HG03039 (cell line): Measurements from ENCODE around the gene BBX.
"Not testable (repeated sequence)": the region's sequence is repeated elsewhere in the genome, so short reads cannot be mapped to it uniquely, and the experiment has no call there.

Experiments used
- ATAC-seq: cut with Tn5 transposase; IDR thresholded peaks from one replicate; pipeline ENCODE4 v1.9.1; 2021; ENCODE audit warnings: mild to moderate bottlenecking, moderate library complexity; ENCODE audit not compliant: unreplicated experiment

The BBX gene

DNA sequence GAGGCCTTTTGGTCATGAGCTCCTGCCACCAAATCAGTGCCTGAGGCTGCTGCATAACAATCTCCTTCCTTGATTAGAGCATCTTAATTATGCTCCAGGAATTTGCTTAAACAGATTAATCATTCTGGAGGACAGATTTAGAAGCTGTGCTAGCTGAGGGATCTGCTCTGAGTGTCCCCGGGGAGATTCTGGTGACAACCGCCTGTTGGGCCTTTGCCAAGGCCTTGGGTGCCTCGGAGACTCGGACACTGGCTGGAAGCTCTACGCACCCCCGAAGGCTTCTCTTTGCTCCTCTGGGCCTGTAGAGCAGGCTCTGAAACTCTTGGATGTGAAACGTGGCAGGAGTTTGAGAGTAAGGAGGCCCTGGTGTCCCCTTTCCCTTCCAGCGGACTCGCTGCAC lies 304.0 kb downstream of the BBX start:
- ATAC-seq = no peak

DNA sequence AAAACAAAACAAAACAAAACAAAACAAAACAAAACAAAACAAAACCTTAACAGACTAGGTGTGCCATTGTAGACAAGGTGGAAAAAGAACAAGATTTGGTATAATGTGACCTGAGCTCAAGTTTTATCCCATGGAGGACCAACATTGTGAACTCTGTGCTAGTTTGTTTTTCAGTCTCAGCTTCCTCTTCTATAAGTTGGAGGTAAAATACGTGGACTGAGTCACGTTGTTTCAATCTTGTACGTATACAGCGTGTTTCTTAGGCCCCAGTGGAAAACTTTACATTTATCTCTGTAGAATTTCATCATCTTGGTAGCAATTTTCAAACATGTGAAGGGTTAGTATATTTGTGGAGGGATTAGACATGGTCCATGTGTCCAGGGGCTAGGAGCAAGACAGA lies 306.4 kb downstream of the BBX start:
- no peak for ATAC-seq

DNA sequence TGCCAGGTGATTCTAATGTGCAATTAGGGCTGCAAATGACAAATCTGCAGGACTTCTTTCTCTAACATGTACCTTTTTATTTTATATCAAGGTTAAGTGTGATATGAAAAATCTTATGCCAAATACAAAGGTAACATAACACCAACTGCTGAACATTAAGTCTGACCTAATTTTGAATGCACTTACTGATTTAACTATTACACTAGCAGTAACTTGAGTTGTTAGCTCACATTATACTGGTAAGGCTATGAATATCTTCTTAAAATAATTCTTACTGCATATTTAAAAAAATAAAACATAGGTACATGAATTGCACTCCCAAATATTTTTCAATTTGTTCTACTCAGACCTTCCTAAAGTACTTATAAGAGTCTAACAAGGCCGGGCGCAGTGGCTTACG lies 308.8 kb downstream of the BBX start:
- ATAC-seq = no peak

DNA sequence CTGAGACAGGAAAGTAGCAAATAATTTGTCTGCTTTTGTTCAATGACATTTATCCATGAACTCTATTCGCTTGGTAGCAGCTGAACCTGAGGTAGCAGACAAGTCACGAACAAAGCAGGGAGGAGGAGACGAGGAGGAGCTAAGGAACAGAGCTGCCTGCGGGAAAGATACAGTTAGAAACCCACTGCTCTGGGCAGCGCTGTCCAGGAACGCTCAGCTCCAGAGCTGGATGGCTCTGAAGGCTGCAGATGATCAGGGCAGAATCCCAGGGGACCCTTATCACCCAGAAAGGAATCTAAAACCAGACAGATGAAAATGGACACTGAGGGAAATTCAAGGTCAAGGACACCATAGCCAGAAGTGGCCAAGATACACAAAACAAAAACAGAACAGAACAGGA lies 310.3 kb downstream of the BBX start:
- no peak for ATAC-seq

DNA sequence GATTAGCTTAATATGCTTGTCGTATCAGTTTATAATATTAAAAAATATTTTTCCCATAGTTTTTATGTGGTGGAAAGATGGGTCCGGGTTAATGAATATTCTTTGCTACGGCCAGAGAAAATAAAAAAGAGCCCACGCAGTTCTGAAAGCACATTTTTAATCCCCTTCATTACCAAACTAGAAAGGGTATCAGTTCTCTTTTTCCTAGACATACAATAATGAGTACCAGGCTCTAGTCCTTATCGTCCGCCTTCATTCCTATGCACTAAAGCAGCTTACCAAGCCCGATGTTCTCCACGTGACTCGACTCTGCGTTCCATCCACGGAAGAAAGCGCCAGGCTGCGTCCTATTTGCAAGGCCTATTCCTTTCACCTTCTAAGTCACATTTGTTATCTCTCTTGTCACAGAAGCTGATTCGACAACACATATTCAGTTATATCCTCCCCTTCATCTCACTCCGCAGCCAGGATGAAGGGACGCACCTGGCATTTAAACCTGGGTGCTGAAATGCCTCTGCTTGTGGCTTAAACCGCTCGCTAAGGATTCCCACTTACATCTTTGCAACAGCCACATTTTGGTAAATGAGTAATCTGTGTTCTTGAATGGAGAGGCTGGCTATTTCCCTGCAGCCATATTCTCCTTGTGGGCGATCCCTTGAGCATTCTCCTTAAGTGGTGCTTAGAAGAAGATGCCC lies 311.1 kb downstream of the BBX start:
- ATAC-seq = no peak

DNA sequence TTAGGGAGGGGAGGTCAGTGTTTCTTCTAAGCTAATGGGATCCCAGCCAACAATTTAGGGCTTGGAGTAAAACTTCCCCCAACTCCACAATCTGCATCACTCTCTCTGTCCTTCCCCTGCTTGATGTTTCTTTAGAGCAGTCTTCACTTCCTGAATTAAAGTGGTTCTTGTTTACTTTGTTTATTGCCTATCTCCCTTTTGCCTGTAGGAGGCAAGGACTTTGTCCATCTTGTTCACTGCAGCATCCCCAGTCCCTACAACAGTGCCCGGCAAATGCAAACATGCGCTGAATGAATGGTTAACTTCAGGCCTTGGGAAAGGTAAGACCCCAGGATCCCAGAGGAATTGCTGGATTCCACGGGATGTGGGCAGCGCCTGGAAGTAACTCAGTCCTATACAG lies 312.2 kb downstream of the BBX start:
- ATAC-seq = not testable (repeated sequence)

DNA sequence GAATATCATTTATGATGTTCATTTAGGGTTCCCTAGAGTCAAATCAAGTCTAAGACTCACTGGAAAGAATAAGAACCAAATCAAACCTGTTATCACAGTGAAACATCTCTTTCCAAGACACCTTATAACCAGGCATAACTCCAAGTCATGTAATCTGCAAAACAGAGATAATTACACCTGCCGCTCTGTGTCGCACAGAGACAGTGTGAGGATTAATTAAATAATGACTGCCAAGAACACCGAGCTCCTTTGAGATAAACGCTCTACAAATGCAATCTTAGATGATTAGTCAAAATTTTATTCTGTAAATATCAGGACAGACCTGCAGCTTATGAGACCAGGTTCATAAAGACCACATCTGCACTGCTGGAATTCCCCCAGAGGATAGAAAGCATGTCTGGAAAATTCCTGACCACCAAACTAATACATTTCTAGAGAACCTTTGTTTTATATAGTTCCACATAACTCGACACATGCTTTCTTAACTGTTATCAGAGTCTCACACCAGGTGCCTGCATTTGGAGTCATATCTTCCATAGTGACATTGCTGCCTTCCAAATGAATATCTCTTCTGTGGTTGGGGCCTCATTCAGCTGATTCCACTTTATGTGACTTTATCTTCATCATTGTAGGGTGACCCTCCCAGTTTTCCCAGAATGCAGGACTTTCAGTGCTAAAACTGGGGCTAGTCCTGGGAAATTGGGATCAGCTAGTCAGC lies 315.3 kb downstream of the BBX start:
- no peak for ATAC-seq

DNA sequence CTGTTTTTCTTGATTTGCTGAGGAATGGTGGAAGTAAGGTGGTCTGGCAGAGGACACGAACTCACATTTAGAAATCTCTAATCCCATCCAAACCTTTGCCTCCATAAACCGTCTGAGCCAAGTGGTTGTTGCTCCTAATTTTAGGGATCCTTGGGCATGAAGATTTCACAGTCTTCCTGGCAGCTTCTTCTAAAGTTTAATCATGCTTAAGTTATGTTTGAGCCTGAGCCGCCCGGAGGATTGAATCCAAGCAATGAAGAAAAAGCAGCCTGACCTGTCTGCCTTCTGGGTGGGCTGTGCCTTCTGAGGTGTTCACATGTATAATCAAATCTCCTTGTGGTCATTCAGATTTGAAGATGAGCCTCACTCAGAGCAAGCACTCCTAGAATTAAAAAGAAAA lies 319.1 kb downstream of the BBX start:
- no peak for ATAC-seq

DNA sequence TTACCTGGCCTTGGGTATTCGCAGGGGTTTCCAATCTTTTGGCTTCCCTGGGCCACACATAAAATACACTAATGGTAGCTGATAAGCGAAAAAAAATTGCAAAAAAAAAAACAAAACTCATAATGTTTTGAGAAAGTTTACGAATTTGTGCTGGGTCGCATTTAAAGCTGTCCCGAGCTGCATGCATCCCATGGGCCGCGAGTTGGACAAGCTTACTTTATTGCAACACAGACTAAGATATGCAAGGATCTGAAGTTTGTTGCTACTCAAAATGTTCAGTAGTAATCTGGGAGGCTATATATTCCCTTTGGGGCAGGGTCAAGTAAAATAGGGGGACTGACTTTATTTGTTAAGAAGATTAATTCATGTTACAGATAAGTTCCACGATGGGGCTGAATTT lies 320.2 kb downstream of the BBX start:
- no peak for ATAC-seq

DNA sequence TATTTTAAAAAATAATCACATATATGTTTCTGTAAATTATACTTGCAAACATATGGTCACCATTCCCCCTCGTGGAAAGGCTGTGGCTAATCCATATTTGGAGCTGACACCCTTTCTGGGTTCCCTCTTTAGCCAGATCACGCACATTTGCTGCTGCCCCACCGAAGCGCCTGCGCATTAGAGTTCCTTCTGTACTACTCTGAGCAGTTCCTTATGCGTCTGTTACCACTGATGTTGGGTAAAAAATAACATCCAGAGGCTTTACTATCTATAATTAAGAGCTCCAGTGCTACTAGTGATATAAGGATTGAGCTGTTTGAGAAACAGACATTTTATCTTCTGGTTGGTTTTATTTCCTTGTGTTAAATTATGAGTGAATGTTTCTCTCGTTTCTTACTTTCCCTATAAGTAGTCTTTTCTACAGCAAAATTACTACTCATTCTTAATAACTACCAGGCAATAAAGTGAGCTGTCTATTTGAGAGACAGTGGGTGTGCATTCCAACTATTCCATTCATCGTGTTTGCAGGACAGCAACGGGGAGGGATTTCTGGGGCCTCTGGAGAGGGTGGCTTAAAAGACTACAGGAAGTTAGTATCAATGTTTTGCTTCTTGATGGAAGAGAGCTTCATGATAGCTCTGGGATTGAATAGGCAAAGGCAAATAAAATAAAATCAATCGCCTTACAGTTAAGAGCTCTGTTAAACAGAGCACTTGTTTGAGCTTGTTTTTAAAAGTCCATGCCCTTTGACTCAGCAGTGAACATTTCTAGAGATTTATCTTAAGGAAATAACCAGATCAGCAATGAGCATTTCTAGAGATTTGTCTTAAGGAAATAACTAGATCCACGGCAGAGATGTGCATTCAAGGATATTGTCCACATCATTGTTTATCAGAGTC lies 322.9 kb downstream of the BBX start:
- ATAC-seq = no peak

DNA sequence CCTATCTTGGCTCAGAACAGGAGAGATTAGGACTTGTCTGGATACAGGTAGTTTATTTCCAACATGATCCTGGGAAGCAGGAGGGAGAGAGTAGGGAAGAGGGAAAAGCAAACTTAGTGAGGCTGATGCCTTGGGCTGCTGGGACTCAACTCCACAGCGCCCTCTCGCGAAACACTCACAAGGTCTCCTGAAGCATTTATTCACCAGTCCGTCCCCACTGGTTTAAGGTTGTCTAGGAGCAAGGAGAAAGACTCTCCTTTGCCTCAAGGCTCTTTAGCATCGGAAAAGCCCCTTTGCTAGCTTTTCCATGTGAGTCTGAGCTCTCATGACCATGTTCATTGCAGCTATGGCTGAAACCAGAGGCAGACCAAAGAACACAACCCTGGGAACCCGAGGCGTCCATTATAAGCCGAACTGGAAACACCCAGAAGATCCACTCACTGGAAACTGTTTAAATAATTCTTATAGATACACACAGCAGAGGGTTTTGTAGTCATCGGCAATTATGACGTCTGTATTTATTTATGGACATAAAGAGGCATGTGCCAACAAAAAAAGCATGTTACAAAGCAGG lies 323.6 kb downstream of the BBX start:
- no peak for ATAC-seq

DNA sequence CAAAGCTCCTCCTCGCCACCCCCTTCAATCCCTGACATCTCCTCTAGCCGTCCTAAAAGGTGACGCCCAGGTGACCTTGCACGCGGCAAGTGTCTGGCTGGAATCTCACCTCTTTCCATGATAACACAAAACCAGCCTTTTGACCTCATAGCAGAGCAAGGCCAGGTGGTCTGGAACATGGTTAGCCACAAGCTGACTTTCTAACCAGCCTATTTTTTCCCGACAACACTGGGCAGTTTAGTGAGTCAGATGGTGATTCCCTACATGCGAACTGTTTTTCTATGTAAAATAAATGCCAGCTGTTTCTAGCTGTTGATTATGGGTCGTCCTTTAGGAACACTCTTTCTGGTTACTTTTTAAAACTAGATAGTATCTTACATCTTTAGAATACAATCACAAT lies 325.0 kb downstream of the BBX start:
- no peak for ATAC-seq

DNA sequence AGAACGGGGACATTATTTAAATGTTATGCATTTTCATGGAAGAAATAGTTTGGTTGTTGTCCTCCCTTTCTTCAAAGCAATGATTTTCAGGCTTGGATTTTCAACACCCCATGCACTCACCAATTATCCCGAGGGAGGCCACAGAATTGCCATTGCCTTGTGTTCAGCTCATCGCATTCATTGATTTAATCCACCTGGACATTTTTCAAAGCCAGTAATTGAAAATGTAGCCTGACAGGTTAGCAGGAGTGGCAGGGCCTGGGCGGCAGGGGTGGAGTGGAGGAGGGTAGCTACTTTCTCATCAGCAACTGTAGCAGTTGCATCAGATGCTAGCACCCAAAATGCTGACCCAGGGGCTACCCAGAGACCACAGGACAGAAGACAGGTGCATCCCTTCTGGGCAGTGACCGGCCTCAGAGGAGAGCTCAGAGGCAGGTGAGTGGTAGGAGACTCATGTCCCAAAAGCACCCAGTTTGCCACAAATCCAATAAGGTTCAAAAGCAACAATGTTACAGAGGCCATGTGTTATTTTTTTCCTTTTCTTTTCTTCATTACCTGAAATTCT lies 325.7 kb downstream of the BBX start:
- ATAC-seq = no peak

DNA sequence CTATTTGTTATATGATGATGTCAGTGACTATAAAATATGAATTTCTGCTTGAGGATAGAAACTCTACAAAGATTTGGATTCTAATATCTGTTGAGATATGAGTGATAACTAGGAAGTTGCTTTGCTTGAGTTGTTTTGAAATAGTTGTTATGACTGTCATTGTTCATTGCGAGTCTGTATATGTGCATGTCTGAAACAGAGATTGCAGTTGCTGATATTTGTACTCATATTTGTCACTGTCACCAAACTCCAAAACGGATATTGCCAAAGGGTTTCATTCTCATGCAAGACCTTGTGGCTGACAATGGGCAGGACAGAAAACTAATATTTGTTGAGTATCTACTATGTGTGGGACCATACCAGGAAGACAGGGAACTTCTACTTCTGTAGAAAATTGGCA lies 327.9 kb downstream of the BBX start:
- peak; percentile 73 for ATAC-seq

DNA sequence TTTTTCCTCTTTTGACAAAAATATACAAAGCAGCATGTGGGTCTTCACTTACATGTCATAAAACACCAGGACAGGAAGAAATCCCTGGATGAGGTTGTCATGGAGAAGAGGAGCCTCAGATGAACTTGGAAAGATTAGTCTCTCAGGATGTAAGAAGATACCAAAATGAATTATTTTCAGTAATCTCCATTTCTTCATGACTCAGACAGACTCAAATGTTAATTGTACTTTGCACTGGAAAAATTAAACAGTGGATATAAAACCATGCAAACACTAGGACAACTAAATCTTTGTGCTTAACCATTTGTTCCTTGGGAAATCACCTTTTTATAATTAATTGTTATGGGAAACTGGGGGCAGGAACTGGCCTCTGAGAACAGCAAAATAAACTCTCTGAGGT lies 331.1 kb downstream of the BBX start:
- ATAC-seq = no peak

DNA sequence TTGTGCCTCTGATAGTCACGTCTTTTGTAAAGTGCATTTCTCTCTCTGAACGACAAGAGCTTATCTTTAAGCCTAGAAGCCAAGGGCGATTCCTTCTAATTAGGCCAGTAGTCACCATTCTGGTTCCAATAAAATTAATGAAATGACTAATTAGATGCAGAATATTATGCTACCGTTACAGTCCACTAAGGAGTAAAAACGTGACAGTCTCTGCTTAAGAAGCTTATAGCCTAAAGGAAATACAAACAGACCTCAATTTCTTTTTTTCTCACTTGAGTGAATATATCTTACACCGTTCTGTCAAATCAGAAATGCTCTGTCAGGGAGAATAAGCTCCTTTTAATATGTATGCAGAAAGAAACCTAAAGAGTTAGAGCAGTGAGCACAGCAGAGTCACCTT lies 332.0 kb downstream of the BBX start:
- ATAC-seq = no peak

DNA sequence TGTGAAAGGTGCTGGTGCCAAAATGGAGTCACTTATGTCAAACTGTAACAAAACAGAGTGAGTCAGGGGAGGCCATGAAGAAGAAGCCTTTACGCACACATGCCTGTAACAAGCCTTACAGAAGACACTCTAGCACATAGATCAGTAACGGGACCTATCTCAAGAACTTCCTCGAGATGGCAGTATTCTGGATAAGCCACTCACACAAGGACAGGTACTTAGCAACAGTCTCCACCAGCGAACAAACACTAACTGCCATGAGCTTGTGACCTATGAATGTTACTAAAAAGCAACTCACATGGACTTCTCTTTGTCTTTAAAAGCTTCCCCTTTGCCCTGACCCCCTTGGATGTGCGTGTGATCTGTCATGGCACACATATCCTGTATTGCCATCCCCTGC lies 332.9 kb downstream of the BBX start:
- ATAC-seq = no peak

DNA sequence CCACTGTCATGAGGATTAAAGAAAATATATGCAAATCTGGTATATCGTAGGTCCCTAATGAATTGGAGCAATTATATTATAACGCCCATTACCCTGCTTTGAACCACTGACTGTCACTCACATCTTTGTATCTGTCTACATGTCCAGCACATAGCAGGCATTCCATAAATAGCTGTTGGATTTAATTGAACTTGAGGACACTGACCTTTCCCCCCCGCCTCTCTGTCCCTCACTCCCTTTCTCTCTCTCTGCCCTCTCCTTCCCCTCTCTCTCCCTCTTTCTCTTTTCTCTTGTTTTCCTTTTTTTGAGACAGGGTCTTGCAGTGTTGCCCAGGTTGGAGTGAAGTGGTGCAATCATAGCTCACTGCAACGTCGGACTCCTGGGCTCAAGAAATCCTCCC lies 335.1 kb downstream of the BBX start:
- no peak for ATAC-seq

DNA sequence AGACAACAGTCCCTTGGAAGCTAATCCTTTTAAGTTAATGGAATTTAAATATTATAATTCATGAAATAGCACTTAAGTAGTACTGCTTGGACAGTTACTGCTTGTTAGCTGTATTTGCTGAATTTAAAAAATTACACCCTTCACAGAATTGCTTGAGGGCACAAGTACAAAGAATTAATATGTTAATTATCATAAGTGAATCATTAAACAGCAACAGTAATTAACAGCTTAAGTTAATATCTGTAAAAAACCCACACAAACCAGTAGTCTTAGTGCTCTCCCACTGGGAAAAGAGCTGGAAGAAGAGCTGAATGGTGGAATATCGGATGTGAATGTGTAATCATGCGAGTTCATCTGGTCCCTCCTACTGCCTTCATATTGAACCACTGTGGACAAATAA lies 336.1 kb downstream of the BBX start:
- no peak for ATAC-seq
